ENCODE results near the gene GATAD2A. TPM values are rescaled to one million over a fixed set of nuclear protein-coding genes. Genes with fewer than 3 reads are reported as not detected.

Gene GATAD2A
- total and polyA plus RNA-seq, 2 of the 13 experiments (the other 11 are each of a cell fraction or from before 2014, with no cell fraction given), result 16.8 to 28.6 TPM

DNA sequence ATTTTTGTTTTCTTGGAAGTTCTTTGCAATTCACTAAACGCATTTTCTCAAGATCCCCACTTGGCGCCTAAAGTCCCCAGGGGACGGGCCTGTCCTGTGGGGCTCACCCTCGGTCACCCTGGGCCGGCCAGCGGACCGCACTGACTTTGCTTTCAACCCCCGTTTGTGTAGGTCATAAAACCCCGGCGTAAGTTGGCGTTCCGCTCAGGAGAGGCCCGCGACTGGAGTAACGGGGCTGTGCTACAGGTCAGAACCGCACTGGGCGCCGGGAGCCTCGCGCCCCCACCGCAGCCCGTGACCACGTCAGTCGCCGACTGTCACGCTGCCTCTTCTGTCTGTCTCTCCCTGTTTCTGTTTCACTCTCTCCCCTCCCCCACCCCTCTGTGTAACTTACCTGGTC lies 96.3 kb downstream of the GATAD2A start:
- ChIA-PET POLR2A (no interaction called here), CTCF (ENCODE audit: low intra/inter-chr PET ratio, low total read pairs) (no interaction called here)
- ATAC-seq, result no peak
- Histone ChIP-seq H2AFZ (ENCODE audit: low read length) (no peak overlapping the region), H3K9ac (ENCODE audit: insufficient read depth, low read depth, low read length) (no peak overlapping the region), H3K4me1 (ENCODE audit: insufficient read depth, low read length) (no peaks in the 10 kb centered on the region), H3K9me3 (ENCODE audit: low read length) (no peaks in the 10 kb centered on the region), H3K36me3 (replicated peaks in 1 of 2; ENCODE audit: control insufficient read depth in 1 of 2, insufficient read depth in 2 of 2, low read length in 2 of 2) (peaks cover 26 to 88% of the 10 kb centered on the region in 2 experiments; a peak in 4 of 5 replicates), H3K4me2 (ENCODE audit: low read depth, low read length) (no peak overlapping the region), H4K20me1 (ENCODE audit: insufficient read depth, low read length) (no peaks in the 10 kb centered on the region), H3K27me3 (ENCODE audit: control insufficient read depth in 1 of 2, insufficient read depth in 2 of 2, low read length in 2 of 2) (no peaks in the 10 kb centered on the region), H3K27ac (ENCODE audit: extremely low read length, insufficient read depth, low read length) (no peak overlapping the region), H3K4me3 (replicated peaks in 1 of 3; ENCODE audit: insufficient read depth in 1 of 3, low read depth in 2 of 3, low read length in 3 of 3) (no peak overlapping the region), H3K79me2 (ENCODE audit: insufficient read depth, low read length) (no peaks in the 10 kb centered on the region)
- TF ChIP-seq PBX2 (CRISPR knock-in tag; IDR thresholded peaks at IDR 0.05) (no peak), SPEN (CRISPR knock-in tag; IDR thresholded peaks at IDR 0.05; ENCODE audit: low read depth) (no peak), SRSF1 (optimal IDR thresholded peaks at IDR 0.05; ENCODE audit: low read depth, low read length) (no peak), NFIB (CRISPR knock-in tag; IDR thresholded peaks at IDR 0.05; ENCODE audit: borderline replicate concordance) (no peak), KLF11 (CRISPR knock-in tag; IDR thresholded peaks at IDR 0.05) (no peak), ZNF816 (CRISPR knock-in tag; IDR thresholded peaks at IDR 0.05; ENCODE audit: borderline replicate concordance) (no peak), TP53 (CRISPR knock-in tag; conservative IDR thresholded peaks at IDR 0.05) (no peak), IRF2 (CRISPR knock-in tag; IDR thresholded peaks at IDR 0.05) (no peak), SRY (CRISPR knock-in tag; IDR thresholded peaks at IDR 0.05) (no peak)
- TF ChIP-seq, protein P1, sequence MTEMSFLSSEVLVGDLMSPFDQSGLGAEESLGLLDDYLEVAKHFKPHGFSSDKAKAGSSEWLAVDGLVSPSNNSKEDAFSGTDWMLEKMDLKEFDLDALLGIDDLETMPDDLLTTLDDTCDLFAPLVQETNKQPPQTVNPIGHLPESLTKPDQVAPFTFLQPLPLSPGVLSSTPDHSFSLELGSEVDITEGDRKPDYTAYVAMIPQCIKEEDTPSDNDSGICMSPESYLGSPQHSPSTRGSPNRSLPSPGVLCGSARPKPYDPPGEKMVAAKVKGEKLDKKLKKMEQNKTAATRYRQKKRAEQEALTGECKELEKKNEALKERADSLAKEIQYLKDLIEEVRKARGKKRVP (CRISPR knock-in tag; IDR thresholded peaks at IDR 0.05), result no peak
- TF ChIP-seq, protein P2, sequence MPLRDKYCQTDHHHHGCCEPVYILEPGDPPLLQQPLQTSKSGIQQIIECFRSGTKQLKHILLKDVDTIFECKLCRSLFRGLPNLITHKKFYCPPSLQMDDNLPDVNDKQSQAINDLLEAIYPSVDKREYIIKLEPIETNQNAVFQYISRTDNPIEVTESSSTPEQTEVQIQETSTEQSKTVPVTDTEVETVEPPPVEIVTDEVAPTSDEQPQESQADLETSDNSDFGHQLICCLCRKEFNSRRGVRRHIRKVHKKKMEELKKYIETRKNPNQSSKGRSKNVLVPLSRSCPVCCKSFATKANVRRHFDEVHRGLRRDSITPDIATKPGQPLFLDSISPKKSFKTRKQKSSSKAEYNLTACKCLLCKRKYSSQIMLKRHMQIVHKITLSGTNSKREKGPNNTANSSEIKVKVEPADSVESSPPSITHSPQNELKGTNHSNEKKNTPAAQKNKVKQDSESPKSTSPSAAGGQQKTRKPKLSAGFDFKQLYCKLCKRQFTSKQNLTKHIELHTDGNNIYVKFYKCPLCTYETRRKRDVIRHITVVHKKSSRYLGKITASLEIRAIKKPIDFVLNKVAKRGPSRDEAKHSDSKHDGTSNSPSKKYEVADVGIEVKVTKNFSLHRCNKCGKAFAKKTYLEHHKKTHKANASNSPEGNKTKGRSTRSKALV (CRISPR knock-in tag; IDR thresholded peaks at IDR 0.05), result no peak
- no peak for DNase-seq (ENCODE audit: low spot score)
- FAIRE-seq, result no peak
- in situ Hi-C loops (cut with HindIII; ENCODE audit: extremely low pct_ligation_motif_present, low pct_unique_long_range_greater_than_20kb) (no loop called here), intact Hi-C loops (cut with micrococcal nuclease; ENCODE audit: unreplicated experiment) (no loop called here)
- WGBS (ENCODE audit: low lambda C conversion rate), result 98% methylated on average over 26 of the region's 26 CpGs
- BruUV-seq (replicated peaks), result no TSS peak
